Measurements from ENCODE around the gene VSIG4. TPM values are rescaled to one million over a fixed set of nuclear protein-coding genes. Genes with fewer than 3 reads are reported as not detected.

VSIG4 gene
- total RNA-seq, 1 experiment from 2014 or later = not detected

DNA sequence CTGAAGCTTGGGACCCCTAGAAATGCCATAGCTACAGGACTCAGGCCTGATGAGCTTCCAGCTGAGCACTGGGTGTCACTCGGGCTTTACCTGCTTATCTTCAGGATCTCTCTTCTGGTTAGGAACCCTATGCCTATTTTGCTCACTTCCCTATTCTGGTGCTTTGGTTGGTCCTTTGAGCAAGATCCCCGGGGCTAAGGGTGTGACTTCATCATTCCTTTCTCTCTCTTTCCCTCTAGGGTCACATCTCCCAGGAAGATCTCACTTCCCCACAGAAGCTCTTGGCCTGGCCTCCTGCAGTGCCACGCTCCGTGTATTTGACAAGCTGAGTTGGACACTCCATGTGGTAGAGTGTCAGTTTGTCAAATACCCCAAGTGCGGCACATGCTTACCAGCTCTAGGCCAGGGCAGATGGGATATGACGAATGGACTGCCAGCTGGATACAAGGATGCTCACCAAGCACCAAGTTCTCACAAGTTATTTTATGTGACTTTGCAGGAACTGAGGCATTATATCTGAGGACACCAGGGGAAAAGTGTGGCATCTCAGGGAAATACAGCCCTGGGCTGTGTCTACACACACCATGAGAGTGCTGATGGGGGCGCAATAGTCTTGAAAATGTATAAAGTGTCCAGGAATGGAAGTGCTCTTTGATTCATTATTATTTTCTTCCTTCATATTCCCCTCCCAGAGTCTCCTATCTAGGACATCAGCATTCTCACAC lies 21.1 kb downstream of the VSIG4 start:
- no peaks in the 10 kb centered on the region for H3K27me3 ChIP-seq (ENCODE audit: insufficient read depth, low read length)
- H3K9ac ChIP-seq (ENCODE audit: extremely low read depth, insufficient read length, low read length) = no peak overlapping the region
- no peak overlapping the region for H3K23ac ChIP-seq (ENCODE audit: insufficient read length, low read depth, low read length)
- H2AK5ac ChIP-seq (ENCODE audit: insufficient read length, low read length) = no peak overlapping the region
- H2AFZ ChIP-seq (ENCODE audit: low read length) = no peak overlapping the region
- H3K4me1 ChIP-seq (ENCODE audit: insufficient read depth, low read length) = no peaks in the 10 kb centered on the region
- no peak overlapping the region for H3K56ac ChIP-seq (ENCODE audit: insufficient read length, low read depth, low read length)
- H3K4me1 Mint-ChIP-seq = no peaks in the 10 kb centered on the region
- no peak overlapping the region for H3K27ac Mint-ChIP-seq
- peaks cover 60% of the 10 kb centered on the region for H3K9me3 ChIP-seq (ENCODE audit: control insufficient read depth, low read depth, low read length)
- H3K23me2 ChIP-seq (ENCODE audit: insufficient read length, low read depth, low read length, poor library complexity, severe bottlenecking) = no peaks in the 10 kb centered on the region
- no peak overlapping the region for H3K4me3 Mint-ChIP-seq
- no peak overlapping the region for H3K27ac ChIP-seq (ENCODE audit: insufficient read length, low read depth, low read length)
- no peak overlapping the region; the same call in 1 of the 2 replicates for H3K14ac ChIP-seq (ENCODE audit: insufficient read depth, low read length)
- peaks cover 0 to 2% (median 0%) of the 10 kb centered on the region in 3 experiments; a peak in 3 of 7 replicates for H3K36me3 Mint-ChIP-seq (ENCODE audit: insufficient read depth in 1 of 3, low read depth in 3 of 3)
- no peaks in the 10 kb centered on the region for H4K20me1 ChIP-seq (ENCODE audit: control insufficient read depth, insufficient read depth, insufficient read length)
- TF ChIP-seq, protein P1, sequence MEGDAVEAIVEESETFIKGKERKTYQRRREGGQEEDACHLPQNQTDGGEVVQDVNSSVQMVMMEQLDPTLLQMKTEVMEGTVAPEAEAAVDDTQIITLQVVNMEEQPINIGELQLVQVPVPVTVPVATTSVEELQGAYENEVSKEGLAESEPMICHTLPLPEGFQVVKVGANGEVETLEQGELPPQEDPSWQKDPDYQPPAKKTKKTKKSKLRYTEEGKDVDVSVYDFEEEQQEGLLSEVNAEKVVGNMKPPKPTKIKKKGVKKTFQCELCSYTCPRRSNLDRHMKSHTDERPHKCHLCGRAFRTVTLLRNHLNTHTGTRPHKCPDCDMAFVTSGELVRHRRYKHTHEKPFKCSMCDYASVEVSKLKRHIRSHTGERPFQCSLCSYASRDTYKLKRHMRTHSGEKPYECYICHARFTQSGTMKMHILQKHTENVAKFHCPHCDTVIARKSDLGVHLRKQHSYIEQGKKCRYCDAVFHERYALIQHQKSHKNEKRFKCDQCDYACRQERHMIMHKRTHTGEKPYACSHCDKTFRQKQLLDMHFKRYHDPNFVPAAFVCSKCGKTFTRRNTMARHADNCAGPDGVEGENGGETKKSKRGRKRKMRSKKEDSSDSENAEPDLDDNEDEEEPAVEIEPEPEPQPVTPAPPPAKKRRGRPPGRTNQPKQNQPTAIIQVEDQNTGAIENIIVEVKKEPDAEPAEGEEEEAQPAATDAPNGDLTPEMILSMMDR (conservative IDR thresholded peaks at IDR 0.05) = no peak
- no peak overlapping the region for H3K4me2 ChIP-seq (ENCODE audit: insufficient read depth, insufficient read length, low read length)
- peaks cover 2% of the 10 kb centered on the region; the same call in 1 of the 2 replicates for H3K27me3 Mint-ChIP-seq (ENCODE audit: low read depth)
- no peaks in the 10 kb centered on the region for H3K79me2 ChIP-seq (ENCODE audit: insufficient read depth, low read length)
- no peaks in the 10 kb centered on the region for H3K79me1 ChIP-seq (ENCODE audit: insufficient read depth, low read depth, low read length, poor library complexity, severe bottlenecking)
- no peak overlapping the region for H4K5ac ChIP-seq (ENCODE audit: insufficient read length, low read depth, low read length)
- no peak overlapping the region for H3K18ac ChIP-seq (ENCODE audit: insufficient read length, low read depth, low read length)
- no peak overlapping the region for H4K8ac ChIP-seq (replicated peaks; ENCODE audit: insufficient read length, low read depth, low read length)
- DNase-seq = no peak
- WGBS (ENCODE audit: extremely low coverage, insufficient read length, low lambda C conversion rate) = no CpG with 5 or more reads among the region's 7 CpGs
- H3T11ph ChIP-seq (ENCODE audit: low read length) = no peak overlapping the region
- peaks cover 54 to 62% of the 10 kb centered on the region in 2 experiments for H3K9me3 Mint-ChIP-seq
- no peak overlapping the region for H2BK12ac ChIP-seq (ENCODE audit: insufficient read length, low read depth, low read length)
- no peak overlapping the region for H4K91ac ChIP-seq (ENCODE audit: insufficient read length, low read depth, low read length)
- no peak overlapping the region for H2BK15ac ChIP-seq (ENCODE audit: low read depth, low read length)
- H2BK5ac ChIP-seq (ENCODE audit: insufficient read length, low read length) = no peak overlapping the region
- no peak overlapping the region for H3K4ac ChIP-seq (ENCODE audit: low read depth, low read length)
- no peak overlapping the region for H2BK120ac ChIP-seq (ENCODE audit: low read depth, low read length, poor library complexity, severe bottlenecking)
- no peak overlapping the region for H2BK20ac ChIP-seq (ENCODE audit: low read depth, low read length, poor library complexity, severe bottlenecking)
